Fibroblast of gingiva (primary cell): ENCODE results near the gene SNX24.

Source experiments
- DNase-seq: peaks from one replicate; pipeline ENCODE4 v3.0.0-alpha.2; 2011; ENCODE audit warnings: low read depth

SNX24 gene

DNA sequence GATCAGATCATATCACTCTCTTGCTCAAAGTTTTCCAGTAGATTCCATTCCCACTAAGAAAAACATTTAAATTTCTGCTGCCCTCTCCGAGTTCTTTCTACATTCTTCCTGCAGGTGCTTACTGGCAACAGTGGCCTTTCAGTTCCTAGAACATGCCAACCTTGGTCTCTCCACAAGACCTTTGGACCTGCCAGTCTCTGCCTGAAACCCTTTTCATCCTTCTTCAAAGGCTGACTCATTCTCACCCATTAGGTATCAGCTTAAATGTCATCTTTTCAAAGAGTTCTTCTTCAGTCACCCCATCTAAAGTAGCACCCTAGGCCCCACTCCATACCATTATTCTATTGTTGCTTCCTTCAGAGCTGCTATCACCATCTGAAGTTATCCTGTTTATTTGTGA lies 169.3 kb downstream of the SNX24 start:
- DNase-seq: no peak

DNA sequence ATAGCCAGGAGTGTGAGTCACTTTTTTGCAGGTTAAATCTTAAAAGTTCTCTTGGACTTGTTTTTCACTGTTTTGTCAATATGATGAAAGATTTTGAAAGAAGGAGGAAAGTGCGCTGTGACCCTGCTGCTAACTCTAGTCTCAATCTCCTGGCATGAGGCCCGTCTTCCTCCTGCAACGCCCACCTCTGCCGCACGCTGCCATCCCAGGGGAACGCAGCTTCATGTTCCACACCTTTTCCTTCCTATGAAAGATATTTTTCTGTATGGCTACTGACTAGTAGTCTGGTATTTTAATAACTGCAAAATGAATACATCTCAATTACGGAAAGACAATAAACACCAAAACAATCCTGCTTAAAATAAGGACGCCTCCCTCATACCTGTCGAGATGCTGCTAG lies 182.8 kb downstream of the SNX24 start:
- DNase-seq: no peak

- no peak for DNase-seq
These were observed 187.8 kb downstream of the SNX24 start for GRCh38 chr5:123033157-123033671.

- DNase-seq: peak; percentile 34
These were observed 190.0 kb downstream of the SNX24 start for GRCh38 chr5:123035360-123035917.

- peak; percentile 49 for DNase-seq
These were observed 190.5 kb downstream of the SNX24 start for GRCh38 chr5:123035918-123036390.

- peak; percentile 85 for DNase-seq
These were observed 191.1 kb downstream of the SNX24 start, which contains the start of gene PPIC for GRCh38 chr5:123036391-123037103. Gene PPIC (minus strand): TSS chr5:123036725. CDS start chr5:123036625, 100 bp downstream.

DNA sequence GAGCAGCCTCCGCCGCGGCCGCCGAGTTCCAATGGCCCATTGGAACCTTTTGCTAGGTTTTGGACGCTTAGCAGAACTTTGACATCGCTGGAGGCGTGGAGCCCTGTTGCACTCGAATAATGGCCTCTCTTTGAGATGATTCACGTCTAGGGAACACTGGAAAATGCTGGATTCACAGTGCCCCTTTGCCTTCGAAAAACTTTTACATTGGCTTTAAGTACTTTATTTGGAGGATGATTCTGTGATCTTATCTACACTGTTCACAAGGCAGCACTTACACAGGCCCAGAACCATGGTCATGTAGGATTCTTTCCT lies 191.6 kb downstream of the SNX24 start:
- no peak for DNase-seq

- DNase-seq: no peak
These were observed 194.3 kb downstream of the SNX24 start for GRCh38 chr5:123039673-123040072.

DNA sequence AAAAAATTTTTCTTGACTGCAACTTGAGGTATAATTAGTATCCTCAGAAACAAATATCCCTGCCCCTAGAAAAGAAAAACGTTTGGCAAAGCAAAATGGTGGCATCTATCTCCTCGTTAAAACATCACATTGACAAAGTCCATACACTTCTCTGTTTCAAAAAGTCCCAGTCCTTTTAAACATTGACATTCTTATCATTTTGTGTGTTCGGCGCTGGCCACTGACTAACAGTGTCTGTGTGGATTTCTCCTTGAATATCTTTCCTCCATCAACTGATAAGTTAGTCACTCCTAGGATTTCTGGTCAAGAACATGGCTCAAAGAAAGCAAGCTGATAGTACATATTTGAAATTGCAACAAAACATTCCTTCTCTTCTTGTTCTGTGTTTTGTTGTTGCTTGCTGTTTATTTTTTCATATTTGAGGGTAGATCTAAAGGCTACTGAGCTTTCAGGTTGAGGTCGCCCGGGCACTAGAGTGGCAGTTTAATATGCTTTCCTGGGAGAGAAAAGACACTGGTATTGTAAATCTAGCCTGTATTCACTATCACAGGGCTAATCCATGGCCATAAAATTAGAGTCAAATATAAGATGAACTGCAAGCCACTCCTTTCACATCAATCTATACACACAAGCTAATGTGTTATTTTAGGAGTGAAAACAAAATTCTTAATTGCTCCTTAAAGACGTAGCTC lies 199.7 kb downstream of the SNX24 start:
- no peak for DNase-seq

- DNase-seq: no peak
These were observed 200.8 kb downstream of the SNX24 start for GRCh38 chr5:123046222-123046621.

- DNase-seq: peak; percentile 17
These were observed 202.3 kb downstream of the SNX24 start for GRCh38 chr5:123047706-123048105.

- no peak for DNase-seq
These were observed 205.8 kb downstream of the SNX24 start for GRCh38 chr5:123051206-123051605.
